CD4-positive, alpha-beta T cell treated with Interleukin-10 for 1 hour (primary cell): ENCODE measurements around the gene ARHGEF17.

Source experiments
- DNase-seq: peaks from one replicate; pipeline ENCODE4 v3.0.0-alpha.2; 2020

The ARHGEF17 gene

GRCh38 chr11:73315293-73316020 is 7.4 kb downstream of the ARHGEF17 start:
- DNase-seq = no peak

GRCh38 chr11:73316422-73316821 is 8.3 kb downstream of the ARHGEF17 start:
- DNase-seq = no peak

GRCh38 chr11:73317373-73317772 is 9.3 kb downstream of the ARHGEF17 start:
- no peak for DNase-seq

- no peak for DNase-seq
Observed at GRCh38 chr11:73317803-73318202, 9.7 kb downstream of the ARHGEF17 start.

GRCh38 chr11:73318501-73319011 is 10.5 kb downstream of the ARHGEF17 start:
- no peak for DNase-seq

GRCh38 chr11:73320763-73321603 is 12.9 kb downstream of the ARHGEF17 start:
- no peak for DNase-seq

GRCh38 chr11:73321604-73322381 is 13.7 kb downstream of the ARHGEF17 start:
- no peak for DNase-seq

GRCh38 chr11:73322382-73323306 is 14.6 kb downstream of the ARHGEF17 start:
- no peak for DNase-seq

GRCh38 chr11:73323464-73323863 is 15.4 kb downstream of the ARHGEF17 start:
- no peak for DNase-seq

- no peak for DNase-seq
Observed at GRCh38 chr11:73324116-73324515, 16.0 kb downstream of the ARHGEF17 start.

GRCh38 chr11:73324665-73325035 is 16.6 kb downstream of the ARHGEF17 start:
- DNase-seq = no peak

GRCh38 chr11:73325036-73325981 is 17.2 kb downstream of the ARHGEF17 start:
- no peak for DNase-seq

- DNase-seq = no peak
Observed at GRCh38 chr11:73326929-73327811, 19.1 kb downstream of the ARHGEF17 start.

GRCh38 chr11:73327812-73328364 is 19.8 kb downstream of the ARHGEF17 start:
- no peak for DNase-seq

- DNase-seq = no peak
Observed at GRCh38 chr11:73330569-73331093, 22.6 kb downstream of the ARHGEF17 start.

- no peak for DNase-seq
Observed at GRCh38 chr11:73331138-73331916, 23.3 kb downstream of the ARHGEF17 start.

- no peak for DNase-seq
Observed at GRCh38 chr11:73333173-73333572, 25.1 kb downstream of the ARHGEF17 start.

- no peak for DNase-seq
Observed at GRCh38 chr11:73333640-73334383, 25.7 kb downstream of the ARHGEF17 start.
